K562 (cell line): ENCODE results near the gene CDR2L. TPM values are rescaled to one million over a fixed set of nuclear protein-coding genes. Genes with fewer than 3 reads are reported as not detected.
A peak's percentile ranks its signal among the peaks of the same experiment; 100 is the strongest.

Source experiments
- ATAC-seq: fragments of 200-7000 bp; cut with Tn5 transposase; 3 replicates; pipeline ENCODE4 v1.9.1; 2020; ENCODE audit warnings: moderate library complexity
- BruUV-seq: library from RNA; stranded (reverse); fragments of 400-500 nt; replicated peaks from 2 replicates; lab custom pipeline; 2021; lab: Mats Ljungman, UMichigan
- CTCF ChIA-PET: fragments of 300-600 bp; formaldehyde crosslinking; extraction: SDS; loops from one replicate; lab custom pipeline; 2021; ENCODE audit warnings: low intra/inter-chr PET ratio; lab: Yijun Ruan, JAX
- POLR2A ChIA-PET: fragments of 300-600, 350-650 bp; sonication (Branson Sonifier 250); formaldehyde crosslinking; extraction: SDS; loops from one replicate; lab custom pipeline; 2021; ENCODE audit warnings: antibody characterized with exemption, inconsistent platforms; lab: Yijun Ruan, JAX
- DNase-seq, 4 experiments: peaks; one replicate each; pipeline versions ENCODE4 v3.0.0 to v3.0.0-alpha.2; 2011 to 2018; ENCODE audit warnings: low spot score in 3 of 4, mixed read lengths in 3 of 4; ENCODE audit errors: extremely low read depth in 1 of 4
- FAIRE-seq: peaks from 2 replicates; lab custom pipeline; 2011; peaks lifted over from hg19 to GRCh38; lab: Jason Lieb, UNC
- H2AFZ ChIP-seq: 2 replicates; pipeline ENCODE4 v1.6.0; 2011; ENCODE audit warnings: low read depth, low read length, control low read depth, inconsistent platforms
- H3K27ac ChIP-seq: fragments of 200-600 bp; 3 replicates; pipeline ENCODE4 v1.8.0; 2011; ENCODE audit warnings: low read depth, mild to moderate bottlenecking, control low read depth, inconsistent platforms, low read length, moderate library complexity, mixed read lengths; ENCODE audit errors: extremely low read depth
- H3K27me3 ChIP-seq, 2 experiments: fragments of 300-600 bp in 1 of 2; 2 replicates in 1 of 2; 3 replicates in 1 of 2; pipeline versions ENCODE4 v1.6.0 to v1.8.0; 2011; ENCODE audit warnings: inconsistent platforms in 2 of 2, low read length in 2 of 2, mild to moderate bottlenecking in 1 of 2, mixed read lengths in 1 of 2, moderate library complexity in 1 of 2; ENCODE audit not compliant: control insufficient read depth in 2 of 2, insufficient read depth in 2 of 2
- H3K36me3 ChIP-seq: fragments of 300-600 bp; 3 replicates; pipeline ENCODE4 v1.8.0; 2011; ENCODE audit warnings: mild to moderate bottlenecking, low read length, inconsistent platforms; ENCODE audit not compliant: control insufficient read depth, insufficient read depth
- H3K4me1 ChIP-seq, 2 experiments: fragments of 200-600 bp in 1 of 2; replicated peaks in 1 of 2; 2 replicates in 1 of 2; 3 replicates in 1 of 2; pipeline versions ENCODE4 v1.5.1 to v1.8.0; 2011; ENCODE audit warnings: inconsistent platforms in 2 of 2, low read length in 2 of 2, mild to moderate bottlenecking in 1 of 2, mixed read lengths in 1 of 2, moderate library complexity in 1 of 2; ENCODE audit not compliant: control insufficient read depth in 2 of 2, insufficient read depth in 2 of 2
- H3K4me2 ChIP-seq: 2 replicates; pipeline ENCODE4 v1.6.1; 2011; ENCODE audit warnings: low read length, control low read depth, inconsistent platforms, mixed read lengths; ENCODE audit not compliant: insufficient read depth
- H3K4me3 ChIP-seq: fragments of 200-600 bp; sonication (generic), shearing (Covaris generic); 2 replicates; pipeline ENCODE4 v1.5.1; 2016; ENCODE audit warnings: control low read depth, inconsistent platforms
- H3K79me2 ChIP-seq: fragments of 200-600 bp; 3 replicates; pipeline ENCODE4 v1.8.0; 2011; ENCODE audit warnings: low read length, inconsistent platforms; ENCODE audit not compliant: control insufficient read depth, insufficient read depth
- H3K9ac ChIP-seq, 2 experiments: 2 replicates each; pipeline versions ENCODE4 v1.6.0 to v1.6.1; 2011; ENCODE audit warnings: low read depth in 2 of 2, low read length in 2 of 2, control low read depth in 1 of 2, inconsistent platforms in 1 of 2, mild to moderate bottlenecking in 1 of 2, mixed read lengths in 1 of 2; ENCODE audit not compliant: insufficient read depth in 1 of 2
- H3K9me1 ChIP-seq: one replicate; pipeline ENCODE4 v1.6.0; 2011; ENCODE audit warnings: inconsistent platforms, mild to moderate bottlenecking, low read length, moderate library complexity; ENCODE audit not compliant: control insufficient read depth, insufficient read depth
- H3K9me3 ChIP-seq: replicated peaks from 2 replicates; pipeline ENCODE4 v1.5.1; 2011; ENCODE audit warnings: low read depth, low read length, inconsistent platforms; ENCODE audit not compliant: control insufficient read depth, insufficient read depth
- H4K20me1 ChIP-seq: replicated peaks from 2 replicates; pipeline ENCODE4 v1.6.1; 2011; ENCODE audit warnings: low read length, inconsistent platforms, mixed read lengths; ENCODE audit not compliant: control insufficient read depth, insufficient read depth
- MEIS2 ChIP-seq: fragments of 450-650 bp; IDR thresholded peaks from 2 replicates; pipeline ENCODE4 v1.6.1; 2014; ENCODE audit warnings: mild to moderate bottlenecking; ENCODE audit not compliant: partially characterized antibody
- NFIC ChIP-seq: fragments of 450-650 bp; IDR thresholded peaks from 2 replicates; pipeline ENCODE4 v1.6.1; 2017; ENCODE audit warnings: mild to moderate bottlenecking, inconsistent platforms
- POLR2A ChIP-seq: fragments of 450-650 bp; conservative IDR thresholded peaks from 2 replicates; pipeline ENCODE4 v1.6.1; 2016
- PYGO2 ChIP-seq: fragments of 450-650 bp; IDR thresholded peaks from 2 replicates; pipeline ENCODE4 v1.6.1; 2016; ENCODE audit warnings: mild to moderate bottlenecking, missing genetic modification characterization, moderate library complexity, missing compliant biosample characterization
- RAD21 ChIP-seq, 2 experiments: fragments of 250-450 bp in 1 of 2; fragments of 450-650 bp in 1 of 2; sonication (Bioruptor Pico) in 1 of 2; formaldehyde crosslinking in 1 of 2; IDR thresholded peaks in 1 of 2; conservative IDR thresholded peaks in 1 of 2; 2 replicates each; pipeline versions ENCODE4 v1.4.0 to v1.8.0; 2020 to 2022; ENCODE audit warnings: mild to moderate bottlenecking in 2 of 2, moderate library complexity in 1 of 2
- ZNF133 ChIP-seq: fragments of 250-450 bp; sonication (Bioruptor Pico); IDR thresholded peaks from 2 replicates; pipeline ENCODE4 v1.4.0; 2020; ENCODE audit warnings: mild to moderate bottlenecking
- WGBS: fragments of 100-300 bp; shearing (Covaris generic); methylation state at CpG from one replicate; pipeline ENCODE4 v1.1.6; 2016; ENCODE audit warnings: low coverage, mixed read lengths; ENCODE audit not compliant: insufficient coverage; ENCODE audit errors: missing lambda C conversion rate; 5-methylcytosine and 5-hydroxymethylcytosine counted together
- in situ Hi-C: fragments of 300-500 bp; cut with MboI; formaldehyde crosslinking; loops from 4 replicates; pipeline ENCODE4 v1.15.0; 2018; ENCODE audit warnings: inconsistent platforms, mixed read lengths
- intact Hi-C: fragments of 100-400 bp; cut with micrococcal nuclease; formaldehyde crosslinking; loops from 2 replicates; pipeline ENCODE4 v1.14.2; 2022
- polyA plus RNA-seq, 8 experiments: library from polyadenylated mRNA; depleted of rRNA in 4 of 8; stranded (reverse) in 5 of 8; unstranded in 3 of 8; fragments of >200 nt; fragmentation: Nextera tagmentation in 2 of 8; fragmentation: Illumina TruSeq in 1 of 8; extraction: Ambion mirVana in 2 of 8; extraction: Trizol in 1 of 8; gene quantifications; 2 replicates each; pipeline versions ENCODE4 v1.2.1 to v1.2.3, GENCODE V29; 2011 to 2014; ENCODE audit warnings: inconsistent platforms in 1 of 8, missing spikeins in 1 of 8
- total RNA-seq, 7 experiments: library from RNA; depleted of rRNA in 6 of 7; stranded (reverse); fragments of >200 nt in 6 of 7; fragmentation: Illumina TruSeq in 2 of 7; extraction: Trizol in 2 of 7; gene quantifications; 2 replicates each; pipeline versions ENCODE4 v1.2.1 to v1.2.3, GENCODE V29; 2011 to 2021; ENCODE audit warnings: low replicate concordance in 1 of 7

The CDR2L gene
- total and polyA plus RNA-seq, 9 of the 15 experiments (the other 6 are each of a cell fraction or from before 2014, with no cell fraction given), result 2.7 to 16.0 (median 7.3) TPM

- FAIRE-seq (no peak), DNase-seq (no peak), ATAC-seq (no peak)
- H2AFZ ChIP-seq, result no peak overlapping the region
- H4K20me1 ChIP-seq, result no peaks in the 10 kb centered on the region
- H3K4me2 ChIP-seq, result no peak overlapping the region
- 12% methylated on average over 17 of the region's 17 CpGs for WGBS
- CTCF ChIA-PET, result no interaction called here
- H3K4me3 ChIP-seq, result no peak overlapping the region
- POLR2A ChIA-PET, result interaction anchor here (1.6 kb wide), 1 partner anchor 16 kb away, joined by 3 read pairs; no protein-coding TSS in a partner anchor
- no TSS peak for BruUV-seq
- H3K9me3 ChIP-seq, result no peaks in the 10 kb centered on the region
- intact Hi-C loops (no loop called here), in situ Hi-C loops (no loop called here)
- H3K36me3 ChIP-seq, result no peaks in the 10 kb centered on the region
- TF ChIP-seq NFIC (peak; percentile 41; the same call in 1 of the 2 replicates), POLR2A (no peak)
- no peaks in the 10 kb centered on the region for H3K9me1 ChIP-seq
- H3K79me2 ChIP-seq, result no peaks in the 10 kb centered on the region
- H3K27ac ChIP-seq, result no peak overlapping the region
- no peak overlapping the region; a peak in 1 of 4 replicates for H3K9ac ChIP-seq
- peaks cover 35 to 80% of the 10 kb centered on the region in 2 experiments for H3K27me3 ChIP-seq
- peaks cover 0 to 17% of the 10 kb centered on the region in 2 experiments; a peak in 2 of 5 replicates for H3K4me1 ChIP-seq
Measured at GRCh38 chr17:74947041-74947754, 40.2 kb upstream of the CDR2L start.

DNA sequence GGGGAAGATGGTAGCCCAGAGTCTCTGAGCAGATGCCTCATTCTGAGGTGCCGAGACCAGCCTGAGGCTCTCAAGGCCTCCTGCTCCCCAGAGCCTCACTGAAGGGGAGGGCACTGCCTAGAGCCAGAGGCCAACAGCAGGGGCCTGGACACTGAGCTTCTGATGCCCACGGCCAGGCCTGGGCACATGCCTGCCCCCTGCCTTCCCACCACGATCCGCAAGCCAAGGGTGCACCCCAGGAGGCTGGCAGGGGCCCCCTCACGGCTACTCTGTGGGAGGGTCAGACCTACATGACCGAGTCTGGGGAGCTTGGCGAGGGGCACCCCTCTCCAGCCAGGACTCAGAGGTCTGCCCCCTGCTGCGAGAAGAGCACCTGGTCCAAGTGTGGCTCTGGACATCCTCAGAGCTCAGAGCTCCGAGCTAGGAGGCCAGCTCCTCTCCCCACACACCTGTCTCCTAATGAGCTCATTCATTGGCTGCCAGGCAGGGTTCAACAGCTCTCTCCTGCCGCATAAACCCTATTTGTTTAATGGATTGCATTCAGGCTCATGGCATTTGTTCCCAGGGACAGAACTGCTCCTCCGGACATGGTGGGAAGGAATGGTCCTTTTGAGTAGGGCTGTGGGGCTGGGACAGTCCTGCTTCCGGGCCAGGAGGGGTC lies 37.8 kb upstream of the CDR2L start:
- Histone ChIP-seq H3K9ac (no peak overlapping the region), H3K4me1 (peaks cover 0 to 37% of the 10 kb centered on the region in 2 experiments; a peak in 3 of 5 replicates), H3K27me3 (peaks cover 19 to 58% of the 10 kb centered on the region in 2 experiments), H3K79me2 (no peaks in the 10 kb centered on the region), H4K20me1 (no peaks in the 10 kb centered on the region), H3K9me3 (no peaks in the 10 kb centered on the region), H2AFZ (no peak overlapping the region), H3K9me1 (no peaks in the 10 kb centered on the region)
- CTCF ChIA-PET, result interaction anchor here (0.9 kb wide), 1 partner anchor 107 kb away, joined by 3 read pairs; no protein-coding TSS in a partner anchor
- ATAC-seq, result no peak
- 6% methylated on average over 11 of the region's 12 CpGs for WGBS
- TF ChIP-seq ZNF133 (CRISPR knock-in tag) (no peak), RAD21 (CRISPR knock-in tag; conservative IDR thresholded peaks at IDR 0.05 in 1 of 2, IDR thresholded peaks at IDR 0.05 in 1 of 2) (no peak), MEIS2 (peak; percentile 7), PYGO2 (tag) (no peak)
- TF ChIP-seq, all 486 proteins: peak for 1
- intact Hi-C loops, result no loop called here
- Histone ChIP-seq H3K4me3 (no peak overlapping the region), H3K36me3 (no peaks in the 10 kb centered on the region), H3K4me2 (no peak overlapping the region), H3K27ac (no peak overlapping the region; the same call in 2 of the 3 replicates)
- FAIRE-seq (no peak), DNase-seq (no peak)
- BruUV-seq, result no TSS peak
- in situ Hi-C loops, result no loop called here
- POLR2A ChIA-PET, result interaction anchor here (0.6 to 1.5 kb wide), 4 partner anchors 10 to 290 kb away, joined by 3 to 5 read pairs (median 4); partner anchors contain the start of gene USH1G
